ENCODE data around the gene NCR3LG1.

The NCR3LG1 gene

GRCh38 chr11:17331669-17332068 lies 19.9 kb upstream of the NCR3LG1 start:
- intact Hi-C loops (cut with DNase I; ENCODE audit: low total_unique reads): no loop called here
- no peaks in the 10 kb centered on the region for H3K9me3 ChIP-seq
- no peaks in the 10 kb centered on the region for H3K4me1 ChIP-seq
- no peak for DNase-seq
- H3K36me3 ChIP-seq: peaks cover 20 to 46% (median 27%) of the 10 kb centered on the region in 3 donors
- H3K4me3 ChIP-seq: no peak overlapping the region
- H3K27me3 ChIP-seq: no peaks in the 10 kb centered on the region
- H3K27ac ChIP-seq: no peak overlapping the region
- TF ChIP-seq CTCF (IDR thresholded peaks at IDR 0.05): no peak

- DNase-seq: no peak
- H3K4me3 ChIP-seq: no peak overlapping the region
- intact Hi-C loops (cut with DNase I; ENCODE audit: low total_unique reads): no loop called here
- no peaks in the 10 kb centered on the region for H3K9me3 ChIP-seq
- H3K4me1 ChIP-seq: no peaks in the 10 kb centered on the region
- no peak for TF ChIP-seq CTCF (IDR thresholded peaks at IDR 0.05)
- no peak overlapping the region for H3K27ac ChIP-seq
- no peaks in the 10 kb centered on the region for H3K27me3 ChIP-seq
- H3K36me3 ChIP-seq: peaks cover 15 to 39% (median 27%) of the 10 kb centered on the region in 3 donors
These were observed 17.6 kb upstream of the NCR3LG1 start for GRCh38 chr11:17333799-17334586.

GRCh38 chr11:17343257-17343656 lies 8.3 kb upstream of the NCR3LG1 start:
- Histone ChIP-seq H3K27ac (no peak overlapping the region), H3K36me3 (peaks cover 0 to 3% (median 0%) of the 10 kb centered on the region in 3 donors), H3K4me3 (no peak overlapping the region), H3K4me1 (no peaks in the 10 kb centered on the region), H3K9me3 (no peaks in the 10 kb centered on the region), H3K27me3 (no peaks in the 10 kb centered on the region)
- no peak for DNase-seq
- intact Hi-C loops (cut with DNase I; ENCODE audit: low total_unique reads): no loop called here
- no peak for TF ChIP-seq CTCF (IDR thresholded peaks at IDR 0.05)

- H3K27me3 ChIP-seq: no peaks in the 10 kb centered on the region
- H3K4me1 ChIP-seq: no peaks in the 10 kb centered on the region
- no peak for DNase-seq
- TF ChIP-seq CTCF (IDR thresholded peaks at IDR 0.05): no peak
- peaks cover 0 to 3% (median 0%) of the 10 kb centered on the region in 3 donors for H3K36me3 ChIP-seq
- no peak overlapping the region for H3K4me3 ChIP-seq
- H3K9me3 ChIP-seq: no peaks in the 10 kb centered on the region
- no peak overlapping the region for H3K27ac ChIP-seq
- intact Hi-C loops (cut with DNase I; ENCODE audit: low total_unique reads): no loop called here
These were observed 7.7 kb upstream of the NCR3LG1 start for GRCh38 chr11:17343907-17344306.

- no peaks in the 10 kb centered on the region for H3K27me3 ChIP-seq
- H3K27ac ChIP-seq: no peak overlapping the region
- DNase-seq: no peak
- peaks cover 0 to 5% (median 0%) of the 10 kb centered on the region in 4 donors for H3K4me1 ChIP-seq
- H3K9me3 ChIP-seq: no peaks in the 10 kb centered on the region
- no peak overlapping the region for H3K4me3 ChIP-seq
- peaks cover 0 to 3% (median 0%) of the 10 kb centered on the region in 3 donors for H3K36me3 ChIP-seq
- intact Hi-C loops (cut with DNase I; ENCODE audit: low total_unique reads): no loop called here
- TF ChIP-seq CTCF (IDR thresholded peaks at IDR 0.05): no peak
These were observed 3.9 kb upstream of the NCR3LG1 start for GRCh38 chr11:17347676-17348075.

All from tibial artery (tissue), 4 donors.